Mucosa of rectum (tissue), 2 donors: ENCODE data around the gene NQO2.
A peak's percentile ranks its signal among the peaks of the same experiment; 100 is the strongest.
"Not testable (repeated sequence)": the region's sequence is repeated elsewhere in the genome, so short reads cannot be mapped to it uniquely, and the experiment has no call there.

ENCODE experiments used
- H3K27ac ChIP-seq, 2 donors: one replicate each; pipeline ENCODE4 v1.7.0; 2013; ENCODE audit warnings: inconsistent platforms in 2 of 2, low read depth in 2 of 2, low read length in 2 of 2
- H3K27me3 ChIP-seq, 2 donors: one replicate each; pipeline ENCODE4 v1.7.0; 2013; ENCODE audit warnings: low read length in 2 of 2; ENCODE audit not compliant: control insufficient read depth in 2 of 2, insufficient read depth in 2 of 2
- H3K36me3 ChIP-seq, 2 donors: one replicate each; pipeline ENCODE4 v1.7.0; 2013; ENCODE audit warnings: low read length in 2 of 2; ENCODE audit not compliant: control insufficient read depth in 2 of 2, insufficient read depth in 2 of 2
- H3K4me1 ChIP-seq, 2 donors: one replicate each; pipeline ENCODE4 v1.7.0; 2013; ENCODE audit warnings: low read length in 2 of 2, mild to moderate bottlenecking in 1 of 2; ENCODE audit not compliant: control insufficient read depth in 2 of 2, insufficient read depth in 2 of 2
- H3K4me3 ChIP-seq, 2 donors: one replicate each; pipeline ENCODE4 v1.7.0; 2013; ENCODE audit warnings: low read length in 2 of 2
- H3K9ac ChIP-seq, 2 donors: one replicate each; pipeline ENCODE4 v1.7.0; 2013; ENCODE audit warnings: low read length in 2 of 2, low read depth in 1 of 2, mild to moderate bottlenecking in 1 of 2
- H3K9me3 ChIP-seq, 2 donors: one replicate each; pipeline ENCODE4 v1.7.0; 2013; ENCODE audit warnings: low read length in 2 of 2; ENCODE audit not compliant: control insufficient read depth in 2 of 2
- donor health status: healthy.
- donor health status: Normal muscosa, but diverticular disease.

Gene NQO2

GRCh38 chr6:3020976-3021598 lies 21.4 kb downstream of the NQO2 start:
- not testable (repeated sequence) for H3K27ac ChIP-seq, H3K4me3 ChIP-seq, H3K36me3 ChIP-seq, H3K27me3 ChIP-seq, H3K9ac ChIP-seq, H3K9me3 ChIP-seq
- peaks cover 20 to 29% of the 10 kb centered on the region in 2 donors for H3K4me1 ChIP-seq

GRCh38 chr6:3022765-3023662 lies 23.3 kb downstream of the NQO2 start:
- Histone ChIP-seq H3K9me3 (no peaks in the 10 kb centered on the region), H3K4me3 (peak overlapping the region; percentile 44 to 94), H3K9ac (peak overlapping the region; percentile 4 to 77), H3K36me3 (no peaks in the 10 kb centered on the region), H3K27me3 (no peaks in the 10 kb centered on the region), H3K27ac (peak overlapping the region; percentile 22 to 89), H3K4me1 (peaks cover 22 to 32% of the 10 kb centered on the region in 2 donors)

GRCh38 chr6:3023663-3024483 lies 24.2 kb downstream of the NQO2 start:
- H3K4me3 ChIP-seq, result peak overlapping the region; percentile 44 to 94
- H3K9me3 ChIP-seq, result no peaks in the 10 kb centered on the region
- H3K36me3 ChIP-seq, result no peaks in the 10 kb centered on the region
- peak overlapping the region; percentile 80 to 89 for H3K27ac ChIP-seq
- H3K9ac ChIP-seq, result peak overlapping the region; percentile 4 to 77
- peaks cover 22 to 32% of the 10 kb centered on the region in 2 donors for H3K4me1 ChIP-seq
- no peaks in the 10 kb centered on the region for H3K27me3 ChIP-seq

GRCh38 chr6:3026791-3027626 lies 27.3 kb downstream of the NQO2 start:
- H3K27me3 ChIP-seq, result no peaks in the 10 kb centered on the region
- no peaks in the 10 kb centered on the region for H3K36me3 ChIP-seq
- no peak overlapping the region for H3K4me3 ChIP-seq
- H3K9ac ChIP-seq, result no peak overlapping the region
- no peaks in the 10 kb centered on the region for H3K9me3 ChIP-seq
- H3K4me1 ChIP-seq, result peaks cover 17 to 24% of the 10 kb centered on the region in 2 donors
- peak overlapping the region; percentile 38 to 39 for H3K27ac ChIP-seq

GRCh38 chr6:3028156-3028555 lies 28.5 kb downstream of the NQO2 start:
- Histone ChIP-seq H3K4me1 (peaks cover 14 to 19% of the 10 kb centered on the region in 2 donors), H3K4me3 (peak overlapping the region in 1 of 2 donors; percentile 7)
- not testable (repeated sequence) for H3K9me3 ChIP-seq, H3K36me3 ChIP-seq, H3K27ac ChIP-seq, H3K9ac ChIP-seq, H3K27me3 ChIP-seq

GRCh38 chr6:3031857-3032640 lies 32.4 kb downstream of the NQO2 start:
- no peak overlapping the region for H3K9ac ChIP-seq
- no peaks in the 10 kb centered on the region for H3K27me3 ChIP-seq
- H3K4me1 ChIP-seq, result peaks cover 2% of the 10 kb centered on the region in 2 donors
- H3K9me3 ChIP-seq, result no peaks in the 10 kb centered on the region
- no peak overlapping the region for H3K27ac ChIP-seq
- no peaks in the 10 kb centered on the region for H3K36me3 ChIP-seq
- H3K4me3 ChIP-seq, result no peak overlapping the region

- no peaks in the 10 kb centered on the region for H3K27me3 ChIP-seq
- H3K9ac ChIP-seq, result no peak overlapping the region
- H3K9me3 ChIP-seq, result no peaks in the 10 kb centered on the region
- no peaks in the 10 kb centered on the region for H3K4me1 ChIP-seq
- peak overlapping the region in 1 of 2 donors; percentile 10 for H3K27ac ChIP-seq
- H3K36me3 ChIP-seq, result no peaks in the 10 kb centered on the region
- no peak overlapping the region for H3K4me3 ChIP-seq
Measured at GRCh38 chr6:3032986-3033385, 33.3 kb downstream of the NQO2 start.

GRCh38 chr6:3033652-3034051 lies 34.0 kb downstream of the NQO2 start:
- no peaks in the 10 kb centered on the region for H3K27me3 ChIP-seq
- H3K4me3 ChIP-seq, result no peak overlapping the region
- H3K27ac ChIP-seq, result no peak overlapping the region
- no peak overlapping the region for H3K9ac ChIP-seq
- H3K9me3 ChIP-seq, result no peaks in the 10 kb centered on the region
- H3K4me1 ChIP-seq, result no peaks in the 10 kb centered on the region
- no peaks in the 10 kb centered on the region for H3K36me3 ChIP-seq

- Histone ChIP-seq H3K4me3 (no peak overlapping the region), H3K27ac (no peak overlapping the region), H3K9ac (no peak overlapping the region), H3K9me3 (no peaks in the 10 kb centered on the region), H3K27me3 (no peaks in the 10 kb centered on the region), H3K36me3 (no peaks in the 10 kb centered on the region), H3K4me1 (no peaks in the 10 kb centered on the region)
Measured at GRCh38 chr6:3035397-3035796, 35.7 kb downstream of the NQO2 start.
